Left renal pelvis (tissue), 4 donors: Measurements from ENCODE around the gene MRPS10. TPM values are rescaled to one million over a fixed set of nuclear protein-coding genes. Genes with fewer than 3 reads are reported as not detected.

ENCODE experiments used
- DNase-seq, 4 donors: peaks; one replicate each; pipeline ENCODE4 v3.0.0-alpha.2; 2013; ENCODE audit warnings: low read depth in 4 of 4, low spot score in 3 of 4
- polyA plus RNA-seq, 4 donors: library from polyadenylated mRNA; unstranded; fragments of 120-200 nt; gene quantifications; one replicate each; pipeline ENCODE4 v1.2.1, GENCODE V29; 2013; ENCODE audit not compliant: insufficient read length in 4 of 4

Gene MRPS10
- polyA plus RNA-seq: 10 to 100 TPM; 26.7 to 34.3 (median 28.6) TPM

DNA sequence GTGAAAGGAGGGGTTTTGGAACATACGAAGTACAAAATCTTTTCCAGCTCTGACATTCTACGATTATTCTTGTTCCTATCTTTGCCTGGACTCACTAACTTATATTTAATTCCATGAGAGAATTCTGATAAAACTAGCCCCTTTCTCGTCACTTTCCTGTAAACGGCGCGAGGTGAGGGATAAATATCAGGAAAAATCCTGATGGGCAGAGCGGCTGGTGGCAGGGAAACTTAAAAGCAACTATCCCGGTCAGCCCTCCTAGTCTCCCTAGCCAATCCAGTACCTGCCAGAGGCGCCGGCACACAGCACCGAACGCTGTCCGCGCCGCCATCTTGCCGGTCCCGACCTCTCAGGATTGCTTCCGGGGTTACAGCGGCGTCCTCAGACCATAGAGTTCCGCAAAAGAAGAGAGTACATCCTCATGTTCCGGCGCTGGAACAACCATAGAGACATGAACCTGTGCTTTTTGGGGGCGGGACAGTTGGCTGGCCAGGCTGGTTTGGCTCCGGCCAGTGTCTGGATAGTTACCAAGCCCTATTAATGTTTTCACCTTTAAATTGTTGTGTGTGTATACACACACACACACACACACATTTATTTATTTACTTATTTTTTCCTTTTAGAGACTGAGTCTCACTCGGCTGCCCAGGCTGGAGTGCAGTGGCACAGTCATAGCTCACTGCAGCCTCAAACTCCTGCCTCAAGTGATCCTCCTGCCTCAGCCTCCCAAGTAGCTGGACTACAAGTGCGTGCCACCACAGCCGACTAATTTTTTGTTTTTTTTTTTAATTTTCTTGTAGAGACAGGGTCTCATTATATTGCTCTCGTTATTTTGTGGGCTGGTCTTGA is at the start of gene MRPS10:
Gene MRPS10 (minus strand): TSS at position 343 of the 849 bp plus-strand sequence. CDS start 12 bp downstream, at position 331.
- DNase-seq: peak; percentile 81 to 92 (median 86)

DNA sequence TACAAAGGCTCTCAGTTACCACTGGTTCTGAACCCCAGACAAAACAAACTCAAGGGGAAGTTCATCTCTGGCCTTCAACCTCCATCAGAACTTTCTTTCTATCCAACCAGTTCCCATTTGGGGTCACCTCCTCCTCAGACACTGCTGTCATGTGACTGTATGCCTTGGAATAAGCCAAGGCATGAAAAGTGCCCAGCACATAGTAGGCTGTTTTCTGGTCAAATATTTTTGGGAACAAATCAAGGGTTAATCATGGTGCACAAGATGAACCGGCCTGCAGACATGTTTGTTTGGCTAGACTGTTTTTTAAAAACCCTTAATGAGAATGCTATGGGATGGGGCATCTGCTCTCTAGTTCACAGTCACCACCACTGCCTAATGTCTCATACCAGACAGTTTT is 48.9 kb upstream of the MRPS10 start:
- no peak for DNase-seq

DNA sequence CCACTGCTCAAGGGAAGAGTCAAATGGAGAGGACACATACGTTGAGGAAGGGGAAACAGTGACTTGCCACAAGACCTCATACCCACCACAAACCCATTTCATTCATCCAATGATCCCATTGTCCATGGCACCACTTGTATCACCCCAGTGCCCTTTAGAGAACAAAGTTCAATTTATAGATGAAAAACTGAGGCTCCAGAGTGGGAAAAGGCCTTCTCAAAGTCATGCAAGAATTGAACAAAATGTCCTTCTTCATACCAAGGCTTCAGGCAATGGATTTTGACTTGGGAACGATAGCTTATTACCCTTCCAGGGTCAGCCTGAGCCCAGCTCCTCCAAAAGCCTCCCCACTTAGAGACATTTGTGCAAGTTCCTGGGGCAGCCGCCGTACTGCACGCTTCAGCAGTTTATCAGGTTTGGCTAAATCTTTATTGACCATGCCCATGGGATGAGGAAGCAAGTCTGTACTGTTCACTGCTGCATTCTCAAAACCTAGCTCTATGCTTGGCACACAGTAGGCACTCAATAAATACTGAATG is 47.3 kb upstream of the MRPS10 start:
- DNase-seq: no peak

DNA sequence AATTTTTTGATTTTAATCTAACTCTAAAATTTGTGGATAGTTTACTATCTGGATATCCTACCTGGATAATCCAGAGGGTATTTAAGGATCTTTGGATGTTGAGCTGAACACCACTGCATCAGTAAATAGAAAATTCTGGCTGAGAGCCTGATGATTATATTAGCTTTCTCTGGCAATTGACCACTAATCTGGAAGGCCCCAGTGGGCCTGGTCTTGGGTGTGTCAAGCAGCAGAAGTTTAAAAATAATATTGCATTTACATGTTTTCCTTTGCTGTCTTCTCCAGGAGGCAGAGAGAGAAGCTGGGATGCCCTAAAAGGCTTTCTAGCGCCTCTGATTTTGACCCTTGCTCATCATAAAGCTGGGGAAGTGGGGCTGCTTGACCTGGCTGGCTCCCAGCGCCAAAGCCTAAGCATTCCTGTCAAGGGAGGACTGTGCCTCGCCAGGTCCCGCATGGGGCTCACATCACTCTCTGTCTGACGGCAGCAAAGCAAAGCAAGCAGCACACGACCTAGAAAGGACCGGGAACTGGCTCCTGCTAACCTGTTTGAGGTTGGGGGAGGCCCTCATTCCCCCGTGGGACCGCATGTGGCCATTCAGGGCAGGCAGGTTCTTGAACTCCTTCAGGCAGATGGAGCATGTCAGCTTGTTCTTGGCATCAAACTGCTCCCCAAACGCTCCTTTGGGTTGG is 46.6 kb upstream of the MRPS10 start:
- DNase-seq: no peak

DNA sequence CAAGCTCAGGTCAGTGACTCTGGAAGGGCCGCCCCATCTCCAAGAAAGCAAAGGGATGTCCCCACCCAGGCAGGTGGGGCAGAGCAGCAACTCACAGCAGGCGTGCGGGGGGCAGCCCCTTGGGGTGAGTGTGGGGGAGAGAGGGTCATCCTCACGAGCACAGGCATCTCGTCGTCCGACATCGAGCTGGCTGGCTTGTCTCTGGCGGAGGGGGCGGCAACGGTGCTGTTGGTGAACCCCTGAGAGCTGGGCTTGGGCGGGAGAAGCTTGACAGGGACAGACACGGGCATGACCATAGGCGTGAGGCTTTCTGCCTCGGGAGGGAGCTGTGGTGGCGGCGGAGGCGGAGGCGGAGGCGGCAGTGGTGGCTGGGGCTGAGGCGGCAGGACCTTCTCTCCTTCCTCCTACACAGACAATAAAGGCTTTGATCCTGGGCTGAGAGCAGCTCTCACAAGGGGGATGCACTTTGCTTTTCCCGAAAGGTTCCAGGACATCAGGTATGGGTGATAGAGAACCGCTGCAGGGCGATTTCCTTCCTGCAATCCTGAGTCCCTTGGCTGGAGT is 45.6 kb upstream of the MRPS10 start:
- DNase-seq: no peak

DNA sequence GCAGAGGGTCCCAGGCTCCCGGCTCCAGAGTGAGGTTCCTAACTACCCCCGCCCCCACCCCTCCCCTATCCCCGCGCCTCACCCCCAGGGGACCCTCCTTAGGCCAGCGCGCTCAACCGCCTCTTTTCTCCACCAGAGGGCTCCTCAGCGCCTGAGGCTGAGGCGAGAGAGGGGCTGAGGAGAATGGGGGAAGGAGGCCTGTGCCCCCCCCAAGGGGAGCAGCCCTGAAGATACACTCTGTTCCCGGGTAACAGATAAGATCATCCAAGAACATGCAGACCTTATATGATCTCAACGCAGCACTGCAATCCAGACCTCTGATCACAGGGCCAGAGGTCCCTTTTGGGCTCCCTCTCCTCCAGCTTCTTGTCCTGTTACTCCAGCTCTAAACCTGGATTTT is 43.3 kb upstream of the MRPS10 start:
- no peak for DNase-seq

DNA sequence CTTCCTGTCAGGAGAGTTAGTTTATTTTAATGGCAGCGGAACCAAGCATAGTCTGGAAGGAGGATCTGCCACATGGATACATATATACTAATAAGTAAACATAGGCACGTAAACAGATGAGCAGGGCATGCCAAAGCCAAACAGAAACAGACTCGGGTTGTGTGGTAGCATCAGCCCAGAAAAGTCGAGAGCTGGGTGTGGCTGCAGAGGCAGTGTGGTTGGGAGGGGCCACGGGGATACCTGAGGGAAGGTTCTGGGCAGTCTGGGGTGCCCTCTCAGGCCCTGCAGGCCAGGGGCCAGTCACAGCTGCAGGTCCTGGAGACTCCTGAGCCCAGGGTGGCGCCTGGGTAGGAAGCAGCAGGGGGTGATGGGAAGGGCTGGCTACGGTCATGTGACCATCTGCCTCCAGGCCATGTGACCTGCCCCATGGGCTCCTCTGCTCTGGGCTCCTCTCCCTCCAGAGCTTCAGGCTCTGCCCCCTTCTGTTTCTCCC is 42.8 kb upstream of the MRPS10 start:
- no peak for DNase-seq

DNA sequence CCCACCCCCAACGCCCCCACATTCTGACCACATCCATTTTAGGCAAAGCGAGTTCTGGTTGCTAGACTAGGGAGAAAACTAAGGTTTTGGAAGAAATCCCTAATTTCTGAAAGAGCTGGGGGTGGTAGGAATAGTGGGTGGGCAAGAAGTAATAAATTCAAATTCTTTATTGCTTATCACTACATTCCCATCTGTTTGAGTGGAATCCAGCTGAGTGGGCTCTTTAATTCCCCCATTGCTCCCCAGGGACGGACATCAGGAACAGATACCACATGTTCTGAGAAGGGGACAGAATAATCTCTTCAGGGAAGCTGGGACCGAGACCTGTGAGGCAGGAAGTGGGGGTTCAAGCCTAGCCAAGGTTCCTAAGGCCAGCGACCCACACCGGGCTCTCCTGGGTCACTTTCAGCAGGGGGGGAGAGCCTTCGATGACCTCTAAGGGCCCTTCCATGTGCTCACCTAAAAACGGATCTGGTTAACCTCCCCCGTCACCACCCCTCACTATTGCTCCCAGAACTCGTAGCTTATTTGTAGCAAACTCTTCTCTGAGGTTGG is 42.3 kb upstream of the MRPS10 start:
- DNase-seq: no peak

GRCh38 chr6:42259286-42259685 is 41.6 kb upstream of the MRPS10 start:
- DNase-seq: no peak

GRCh38 chr6:42257614-42258013 is 40.0 kb upstream of the MRPS10 start:
- DNase-seq: no peak

DNA sequence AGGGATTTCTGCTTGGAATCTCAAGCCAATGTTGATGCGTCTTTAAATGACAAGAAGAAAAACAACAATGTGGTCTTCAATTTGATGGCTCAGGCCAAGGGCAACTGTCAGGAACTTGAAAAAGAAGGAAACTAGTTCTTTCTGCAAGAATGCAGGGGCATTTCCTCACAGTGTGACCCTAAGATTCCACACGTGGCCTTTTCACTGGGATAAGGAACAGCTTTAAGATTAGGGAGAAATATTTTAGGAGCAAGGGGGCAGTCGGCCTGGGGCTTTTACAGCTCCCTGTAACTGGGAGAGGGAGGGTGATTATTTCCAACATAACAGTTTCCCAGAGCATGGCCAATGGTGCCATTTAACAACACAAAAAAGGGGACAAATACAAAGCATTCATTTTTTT is 39.4 kb upstream of the MRPS10 start:
- no peak for DNase-seq

DNA sequence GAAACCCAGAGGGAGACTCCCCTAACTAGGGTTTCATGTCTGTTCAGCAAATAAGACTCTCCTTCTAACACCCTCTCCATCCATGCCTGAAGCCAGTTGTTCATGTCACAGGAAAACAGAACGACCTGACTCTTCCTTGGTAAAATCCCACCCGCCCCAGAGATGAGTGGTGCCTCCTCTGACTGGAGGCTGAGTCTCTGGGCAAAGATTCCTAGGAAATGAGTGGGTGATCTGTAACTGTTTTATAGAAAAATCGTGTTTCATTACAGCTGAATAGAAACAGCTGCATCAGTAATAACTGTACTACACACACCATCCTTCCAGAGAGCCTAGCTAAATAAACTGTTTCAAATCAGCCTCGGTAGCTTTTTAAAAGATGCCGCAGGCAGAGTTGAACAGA is 37.4 kb upstream of the MRPS10 start:
- DNase-seq: no peak

DNA sequence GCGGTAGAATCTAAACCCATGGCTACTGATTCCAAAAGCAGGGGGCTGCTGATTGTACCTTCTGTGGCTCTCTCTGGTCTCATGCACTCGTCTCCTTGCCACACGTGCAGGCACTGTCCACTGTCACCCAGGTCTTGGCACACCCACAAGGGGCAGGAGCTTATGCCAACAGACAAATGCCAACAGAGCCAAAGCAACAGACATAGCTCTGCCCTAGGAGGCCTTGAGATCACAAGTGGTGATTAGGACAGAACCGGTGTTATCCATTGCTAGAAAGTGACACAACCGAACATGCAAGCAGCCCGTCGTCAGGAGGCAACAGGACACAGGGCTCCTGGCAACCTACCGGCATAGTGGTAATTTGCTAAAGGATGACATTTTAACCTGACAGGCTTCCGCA is 36.8 kb upstream of the MRPS10 start:
- DNase-seq: no peak

DNA sequence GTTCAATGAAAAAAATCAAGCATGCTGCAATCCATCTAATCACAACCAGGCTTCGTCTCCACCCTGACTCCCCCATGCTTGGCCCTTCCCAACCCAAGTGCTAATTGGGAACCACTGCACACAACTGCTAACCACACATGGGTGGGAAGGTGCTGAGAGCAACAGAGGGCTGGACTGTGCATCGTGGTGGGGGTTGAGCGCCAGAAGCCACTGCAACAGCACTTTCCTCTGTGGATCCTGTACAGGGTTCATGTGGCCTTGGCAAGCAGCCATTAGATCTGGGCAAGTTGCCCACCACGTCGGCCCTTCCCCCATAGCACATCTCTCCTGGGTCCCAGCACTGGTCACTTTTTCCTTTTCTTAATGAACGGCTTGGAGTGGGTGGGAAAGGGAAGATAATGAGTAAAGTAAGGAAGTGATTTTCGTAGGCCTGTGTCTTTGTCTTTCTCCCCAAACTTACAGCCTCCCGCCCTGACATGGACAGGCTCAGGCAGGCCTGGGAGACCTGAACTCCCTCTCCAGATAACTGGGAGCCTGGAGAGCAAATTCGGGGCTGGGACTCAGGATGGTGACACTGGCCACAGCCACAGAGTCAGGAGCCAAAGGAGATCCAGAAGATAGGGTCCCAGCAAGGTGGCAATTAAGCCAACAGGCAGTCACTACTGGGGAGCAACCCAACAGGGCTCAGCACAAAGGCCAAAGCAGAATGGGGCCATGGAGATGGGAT is 34.4 kb upstream of the MRPS10 start:
- no peak for DNase-seq

DNA sequence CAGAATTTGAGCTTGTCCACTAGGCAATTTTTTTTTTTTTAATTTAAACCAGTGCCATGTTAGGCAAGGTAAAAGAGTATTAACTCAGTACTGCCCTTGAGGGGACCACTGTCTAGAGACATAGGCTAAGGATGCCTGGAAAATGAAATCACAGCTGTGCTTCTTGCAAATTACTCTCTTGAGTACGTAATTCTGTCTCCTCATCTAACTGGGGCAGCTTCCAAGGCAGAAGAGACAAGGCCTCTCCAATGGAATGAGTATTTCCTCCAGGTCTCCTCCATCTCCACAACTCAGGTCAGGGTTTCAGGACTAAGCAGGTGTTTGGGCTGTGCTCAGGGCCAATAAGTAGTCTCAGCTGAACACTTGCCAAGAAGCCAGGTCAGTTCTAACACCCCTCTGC is 33.8 kb upstream of the MRPS10 start:
- DNase-seq: no peak

DNA sequence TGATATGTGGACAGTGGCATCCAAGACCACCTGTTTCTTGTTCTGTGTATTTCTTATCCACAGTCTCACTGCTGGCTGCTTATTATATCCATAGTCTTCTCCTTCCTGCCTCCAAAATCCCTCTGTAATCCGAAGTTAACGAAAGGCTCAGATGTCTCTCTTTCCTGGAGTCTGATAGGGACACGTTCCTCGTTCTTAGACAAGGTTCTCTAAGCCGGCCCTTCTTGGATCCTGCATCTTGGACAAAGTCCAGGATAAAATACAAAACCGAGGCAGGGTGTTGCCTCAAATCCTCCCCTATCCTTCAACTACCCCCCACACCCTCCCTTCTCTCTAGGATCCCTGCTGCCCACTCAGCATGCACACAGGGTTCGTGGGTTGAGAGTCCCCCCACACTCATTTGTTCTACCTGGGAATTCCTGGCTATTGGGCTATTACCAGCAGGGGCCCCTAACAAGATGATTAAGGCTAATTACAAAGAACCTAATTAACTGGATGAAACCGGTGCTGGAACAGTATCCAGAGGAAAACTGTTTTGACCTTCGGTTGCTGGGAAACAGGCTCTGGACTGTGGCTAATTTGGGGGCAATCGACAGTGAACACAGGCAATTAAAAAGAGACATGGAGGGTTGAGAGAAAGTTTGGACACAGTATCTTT is 32.7 kb upstream of the MRPS10 start:
- no peak for DNase-seq

DNA sequence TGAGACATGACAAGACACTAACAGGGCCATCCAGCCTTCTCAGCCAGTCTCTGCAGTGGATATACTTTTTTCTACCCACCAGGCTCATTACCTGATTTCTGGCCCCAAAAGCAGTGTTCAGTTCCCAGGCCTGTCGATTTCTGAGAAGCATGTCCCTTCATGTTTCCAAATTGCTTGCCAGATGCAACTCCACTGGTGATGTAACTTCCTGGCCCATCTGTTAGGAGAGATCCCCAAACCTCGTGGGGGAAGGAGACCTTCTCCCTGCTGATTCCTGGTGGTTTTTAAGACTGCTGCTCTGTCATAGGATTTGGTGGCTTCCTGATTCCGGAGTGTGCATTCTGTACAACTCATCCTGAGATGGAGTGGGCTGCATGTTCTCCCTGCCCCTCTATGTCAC is 31.6 kb upstream of the MRPS10 start:
- no peak for DNase-seq

GRCh38 chr6:42243046-42243445 is 25.4 kb upstream of the MRPS10 start:
- DNase-seq: no peak

GRCh38 chr6:42241915-42242314 is 24.3 kb upstream of the MRPS10 start:
- no peak for DNase-seq
